ENCODE measurements around the gene IL22. TPM values are rescaled to one million over a fixed set of nuclear protein-coding genes. Genes with fewer than 3 reads are reported as not detected.

Gene IL22
- total RNA-seq, 2 experiments from 2014 or later = 1.4 to 1.6 TPM

- peaks cover 36% of the 10 kb centered on the region for H3K4me1 Mint-ChIP-seq
- no peaks in the 10 kb centered on the region for H3K9me3 Mint-ChIP-seq (ENCODE audit: low read depth)
- H3K36me3 Mint-ChIP-seq (ENCODE audit: low read depth) = no peaks in the 10 kb centered on the region
- H3K27ac Mint-ChIP-seq = no peak overlapping the region
- CTCF ChIA-PET = no interaction called here
- peaks cover 32% of the 10 kb centered on the region for H3K27me3 Mint-ChIP-seq
- DNase-seq = no peak
- intact Hi-C loops (cut with DNase I, micrococcal nuclease) = no loop called here
- no peak overlapping the region for H3K4me3 Mint-ChIP-seq
- POLR2A ChIA-PET = no interaction called here
- no peak for ATAC-seq
Measured at GRCh38 chr12:68264158-68264855, 10.9 kb upstream of the IL22 start.

DNA sequence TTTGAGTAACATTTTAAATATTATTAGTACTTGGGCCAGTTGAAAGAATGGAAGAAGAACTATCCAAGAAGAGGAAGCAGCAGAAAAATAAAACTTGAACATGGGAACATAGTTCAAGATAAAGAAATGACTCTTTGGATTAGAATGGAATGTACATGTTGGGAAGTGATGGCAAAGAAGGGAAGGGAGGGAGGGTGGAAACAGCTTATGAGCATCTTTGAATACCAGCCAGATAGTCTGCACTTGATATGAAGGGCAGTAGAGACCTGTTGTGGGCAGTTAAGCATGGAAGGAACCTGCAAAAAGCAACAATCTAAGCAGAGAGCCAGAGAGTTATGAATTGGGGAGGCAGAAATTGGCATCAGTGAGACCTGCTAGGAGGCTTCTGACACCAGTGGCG is 10.0 kb upstream of the IL22 start:
- Mint-ChIP-seq H3K27ac (no peak overlapping the region), H3K9me3 (ENCODE audit: low read depth) (no peaks in the 10 kb centered on the region), H3K36me3 (ENCODE audit: low read depth) (no peaks in the 10 kb centered on the region), H3K4me3 (no peak overlapping the region), H3K27me3 (peaks cover 27% of the 10 kb centered on the region), H3K4me1 (peaks cover 40% of the 10 kb centered on the region)
- DNase-seq = no peak
- no peak for ATAC-seq
- intact Hi-C loops (cut with DNase I, micrococcal nuclease) = loop anchor here in 1 of 2 experiments (2.0 kb wide), 1 partner anchor 13 kb away; no protein-coding TSS in a partner anchor
- ChIA-PET CTCF (no interaction called here), POLR2A (no interaction called here)

DNA sequence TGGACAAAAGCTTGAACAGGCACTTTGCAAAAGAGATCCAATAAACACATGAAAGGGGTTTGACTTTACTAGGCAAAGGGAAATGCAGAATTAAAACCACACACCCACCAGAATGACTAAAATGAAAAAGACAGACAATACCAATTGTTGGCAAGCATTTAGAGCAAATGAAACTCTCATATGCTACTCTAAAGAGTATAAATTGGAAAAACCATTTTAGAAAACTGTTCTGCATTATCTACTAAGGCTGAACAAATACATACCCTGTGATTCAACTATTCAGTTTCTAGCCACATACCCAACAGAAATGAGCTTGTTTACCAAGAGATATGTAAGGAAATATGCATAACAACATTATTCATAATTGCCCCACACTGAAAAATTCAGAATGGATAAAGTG is 8.5 kb upstream of the IL22 start:
- peak; percentile 37 for ATAC-seq
- intact Hi-C loops (cut with DNase I, micrococcal nuclease) = loop anchor here in 1 of 2 experiments (2.0 kb wide), 1 partner anchor 15 kb away; no protein-coding TSS in a partner anchor
- CTCF ChIA-PET = interaction anchor here (0.7 to 1.1 kb wide), 2 partner anchors 16 to 221 kb away, joined by 3 read pairs; no protein-coding TSS in a partner anchor
- Mint-ChIP-seq H3K4me3 (no peak overlapping the region), H3K36me3 (ENCODE audit: low read depth) (no peaks in the 10 kb centered on the region), H3K27ac (no peak overlapping the region), H3K27me3 (peaks cover 35% of the 10 kb centered on the region), H3K9me3 (ENCODE audit: low read depth) (no peaks in the 10 kb centered on the region), H3K4me1 (peaks cover 36% of the 10 kb centered on the region)
- no peak for DNase-seq
- POLR2A ChIA-PET = no interaction called here

GRCh38 chr12:68260153-68260552 is 6.7 kb upstream of the IL22 start:
- Mint-ChIP-seq H3K9me3 (ENCODE audit: low read depth) (no peaks in the 10 kb centered on the region), H3K4me3 (no peak overlapping the region), H3K27ac (no peak overlapping the region), H3K4me1 (peaks cover 36% of the 10 kb centered on the region), H3K27me3 (peaks cover 33% of the 10 kb centered on the region), H3K36me3 (ENCODE audit: low read depth) (no peaks in the 10 kb centered on the region)
- CTCF ChIA-PET = no interaction called here
- POLR2A ChIA-PET = no interaction called here
- intact Hi-C loops (cut with DNase I, micrococcal nuclease) = no loop called here
- DNase-seq (no peak), ATAC-seq (no peak)

GRCh38 chr12:68259318-68259940 is 6.0 kb upstream of the IL22 start:
- CTCF ChIA-PET = interaction anchor here (0.7 to 1.6 kb wide), 7 partner anchors 14 to 100 kb away, joined by 3 to 6 read pairs (median 3); partner anchors contain the start of gene IFNG

GRCh38 chr12:68252077-68252476 is 1.3 kb downstream of the IL22 start:
- POLR2A ChIA-PET = no interaction called here
- ATAC-seq = no peak
- DNase-seq = no peak
- no peaks in the 10 kb centered on the region for H3K4me1 Mint-ChIP-seq
- CTCF ChIA-PET = no interaction called here
- no peaks in the 10 kb centered on the region for H3K36me3 Mint-ChIP-seq (ENCODE audit: low read depth)
- H3K27me3 Mint-ChIP-seq = peaks cover 27% of the 10 kb centered on the region
- intact Hi-C loops (cut with DNase I, micrococcal nuclease) = no loop called here
- H3K4me3 Mint-ChIP-seq = no peak overlapping the region
- no peaks in the 10 kb centered on the region for H3K9me3 Mint-ChIP-seq (ENCODE audit: low read depth)
- H3K27ac Mint-ChIP-seq = no peak overlapping the region

More at GRCh38 chr12:68259318-68259940, 6.0 kb upstream of the IL22 start:
- peaks cover 31% of the 10 kb centered on the region for H3K4me1 Mint-ChIP-seq
- DNase-seq (peak; percentile 62), ATAC-seq (peak; percentile 95)
- intact Hi-C loops (cut with DNase I, micrococcal nuclease) = loop anchor here (1.0 kb wide), 3 partner anchors 18 to 31 kb away; no protein-coding TSS in a partner anchor
- H3K27me3 Mint-ChIP-seq = peaks cover 35% of the 10 kb centered on the region
- POLR2A ChIA-PET = interaction anchor here (0.8 kb wide), 1 partner anchor 139 kb away, joined by 4 read pairs; no protein-coding TSS in a partner anchor
- H3K36me3 Mint-ChIP-seq (ENCODE audit: low read depth) = no peaks in the 10 kb centered on the region
- no peaks in the 10 kb centered on the region for H3K9me3 Mint-ChIP-seq (ENCODE audit: low read depth)
- no peak overlapping the region for H3K4me3 Mint-ChIP-seq
- peak overlapping the region; percentile 30 for H3K27ac Mint-ChIP-seq

- no peaks in the 10 kb centered on the region for H3K36me3 Mint-ChIP-seq (ENCODE audit: low read depth)
- ChIA-PET POLR2A (no interaction called here), CTCF (interaction anchor here (0.8 to 2.1 kb wide), 2 partner anchors 10 to 67 kb away, joined by 3 to 6 read pairs; no protein-coding TSS in a partner anchor)
- H3K4me3 Mint-ChIP-seq = no peak overlapping the region
- no peaks in the 10 kb centered on the region for H3K4me1 Mint-ChIP-seq
- H3K27me3 Mint-ChIP-seq = peaks cover 28% of the 10 kb centered on the region
- ATAC-seq = no peak
- no peaks in the 10 kb centered on the region for H3K9me3 Mint-ChIP-seq (ENCODE audit: low read depth)
- no peak overlapping the region for H3K27ac Mint-ChIP-seq
- intact Hi-C loops (cut with DNase I, micrococcal nuclease) = no loop called here
- no peak for DNase-seq
Measured at GRCh38 chr12:68250454-68250853, 3.0 kb downstream of the IL22 start.

DNA sequence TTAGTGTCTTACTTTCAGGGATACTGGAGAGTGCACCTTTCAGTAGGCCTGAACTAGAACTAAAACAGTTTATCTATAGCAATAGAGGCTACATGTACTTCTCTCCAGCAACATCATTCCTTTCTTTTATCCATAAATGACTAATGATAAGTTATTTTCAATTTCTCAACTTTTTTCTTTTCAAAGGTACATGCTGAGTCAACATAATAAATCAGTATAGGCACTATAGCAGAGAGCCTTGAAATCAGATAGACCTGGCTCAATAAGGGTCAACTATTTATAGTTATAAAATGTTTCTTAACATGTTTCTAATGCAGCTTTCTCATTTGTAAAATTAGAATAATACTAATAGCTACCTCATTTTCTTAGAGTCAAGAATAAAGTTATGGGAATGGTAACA is 5.6 kb downstream of the IL22 start:
- CTCF ChIA-PET = interaction anchor here (0.7 to 1.6 kb wide), 5 partner anchors 9 to 143 kb away, joined by 3 read pairs; no protein-coding TSS in a partner anchor
- DNase-seq (no peak), ATAC-seq (no peak)
- POLR2A ChIA-PET = no interaction called here
- peaks cover under 1% of the 10 kb centered on the region for H3K9me3 Mint-ChIP-seq (ENCODE audit: low read depth)
- H3K27me3 Mint-ChIP-seq = peaks cover 22% of the 10 kb centered on the region
- H3K4me3 Mint-ChIP-seq = no peak overlapping the region
- H3K36me3 Mint-ChIP-seq (ENCODE audit: low read depth) = peaks cover 1% of the 10 kb centered on the region
- peaks cover 3% of the 10 kb centered on the region for H3K4me1 Mint-ChIP-seq
- H3K27ac Mint-ChIP-seq = no peak overlapping the region
- intact Hi-C loops (cut with DNase I, micrococcal nuclease) = no loop called here

GRCh38 chr12:68246350-68246749 is 7.1 kb downstream of the IL22 start:
- DNase-seq (no peak), ATAC-seq (no peak)
- Mint-ChIP-seq H3K4me1 (peaks cover 12% of the 10 kb centered on the region), H3K9me3 (ENCODE audit: low read depth) (peaks cover 6% of the 10 kb centered on the region), H3K4me3 (no peak overlapping the region), H3K27ac (no peak overlapping the region), H3K27me3 (peaks cover 13% of the 10 kb centered on the region), H3K36me3 (ENCODE audit: low read depth) (peaks cover 2% of the 10 kb centered on the region)
- ChIA-PET POLR2A (no interaction called here), CTCF (no interaction called here)
- intact Hi-C loops (cut with DNase I, micrococcal nuclease) = no loop called here

- DNase-seq (no peak), ATAC-seq (no peak)
- Mint-ChIP-seq H3K36me3 (ENCODE audit: low read depth) (peaks cover 2% of the 10 kb centered on the region), H3K4me1 (peaks cover 21% of the 10 kb centered on the region), H3K4me3 (no peak overlapping the region), H3K27me3 (peaks cover 11% of the 10 kb centered on the region), H3K9me3 (ENCODE audit: low read depth) (peaks cover 6% of the 10 kb centered on the region), H3K27ac (no peak overlapping the region)
- ChIA-PET CTCF (interaction anchor here (0.7 to 1.7 kb wide), 4 partner anchors 9 to 235 kb away, joined by 3 to 7 read pairs (median 4); no protein-coding TSS in a partner anchor), POLR2A (interaction anchor here (0.6 kb wide), 1 partner anchor 81 kb away, joined by 3 read pairs; no protein-coding TSS in a partner anchor)
- intact Hi-C loops (cut with DNase I, micrococcal nuclease) = no loop called here
Measured at GRCh38 chr12:68245180-68246021, 8.0 kb downstream of the IL22 start.

- CTCF ChIA-PET = interaction anchor here (0.6 to 2.3 kb wide), 2 partner anchors 16 to 425 kb away, joined by 3 to 6 read pairs; no protein-coding TSS in a partner anchor
- Mint-ChIP-seq H3K9me3 (ENCODE audit: low read depth) (peaks cover 6% of the 10 kb centered on the region), H3K27ac (no peak overlapping the region), H3K4me1 (peaks cover 30% of the 10 kb centered on the region), H3K36me3 (ENCODE audit: low read depth) (peaks cover 2% of the 10 kb centered on the region), H3K4me3 (no peak overlapping the region), H3K27me3 (peaks cover 10% of the 10 kb centered on the region)
- ATAC-seq = no peak
- no peak for DNase-seq
- POLR2A ChIA-PET = no interaction called here
- intact Hi-C loops (cut with DNase I, micrococcal nuclease) = loop anchor here (5.0 kb wide), 3 partner anchors 35 to 445 kb away; partner anchors contain the start of gene NUP107 (in 1 of the 2)
Measured at GRCh38 chr12:68242777-68243176, 10.6 kb downstream of the IL22 start.

Measured in activated CD4-positive, alpha-beta T cell treated with anti-CD3 and anti-CD28 coated beads for 36 hours (primary cell).